ENCODE results near the gene NEAT1. TPM values are rescaled to one million over a fixed set of nuclear protein-coding genes. Genes with fewer than 3 reads are reported as not detected.

The NEAT1 gene
- total and polyA plus RNA-seq, 9 of the 15 experiments (the other 6 are each of a cell fraction or from before 2014, with no cell fraction given): 20.1 to 389 (median 62.8) TPM

DNA sequence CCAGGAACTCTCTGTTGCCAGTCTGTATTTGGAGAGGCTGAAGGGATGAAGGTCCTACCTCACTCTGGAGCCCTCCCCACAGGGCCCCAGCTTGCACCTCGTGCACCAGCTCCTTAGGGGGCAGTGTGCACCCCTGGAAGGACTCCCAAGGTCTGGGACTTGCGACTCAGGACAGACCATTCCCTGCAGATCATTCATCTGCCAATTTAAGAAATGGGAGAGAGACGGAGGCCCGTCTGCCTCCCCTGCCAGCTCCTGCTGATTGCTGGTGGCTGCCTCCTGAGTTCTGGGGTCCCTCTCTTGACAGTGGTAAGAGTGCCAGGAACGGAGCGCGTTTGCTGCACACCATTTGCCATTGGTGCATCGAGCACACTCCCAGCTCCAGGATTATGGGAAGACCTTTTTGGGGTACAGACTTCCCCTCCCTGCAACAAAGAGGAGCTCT lies 48.9 kb downstream of the NEAT1 start (continued):
- TF ChIP-seq EHMT2 (IDR thresholded peaks at IDR 0.05): no peak
- TF ChIP-seq ESRRA (IDR thresholded peaks at IDR 0.05; ENCODE audit: borderline replicate concordance, low read depth): peak; percentile 21; the same call in 1 of the 2 replicates
- TF ChIP-seq NR4A1 (CRISPR knock-in tag; IDR thresholded peaks at IDR 0.05): peak; percentile 23; the same call in 1 of the 2 replicates
- no peak for TF ChIP-seq NR4A1 (tag; IDR thresholded peaks at IDR 0.05)
- no peak for TF ChIP-seq RBM17 (IDR thresholded peaks at IDR 0.05; ENCODE audit: borderline replicate concordance, low read depth, low read length)
- TF ChIP-seq NFYB (IDR thresholded peaks at IDR 0.05; ENCODE audit: extremely low read depth, insufficient read length): no peak
- TF ChIP-seq SPI1 (IDR thresholded peaks at IDR 0.05; ENCODE audit: borderline replicate concordance, low read depth, low read length): no peak
- no peak for TF ChIP-seq RBBP5 (IDR thresholded peaks at IDR 0.05; ENCODE audit: borderline replicate concordance, insufficient read depth, low read length, poor library complexity, severe bottlenecking)
- no peak for TF ChIP-seq ZNF274 (IDR thresholded peaks at IDR 0.05; ENCODE audit: borderline replicate concordance, low read depth, low read length)
- TF ChIP-seq POU5F1 (IDR thresholded peaks at IDR 0.05; ENCODE audit: borderline replicate concordance, low read depth, low read length, partially characterized antibody): no peak
- TF ChIP-seq, protein P1, sequence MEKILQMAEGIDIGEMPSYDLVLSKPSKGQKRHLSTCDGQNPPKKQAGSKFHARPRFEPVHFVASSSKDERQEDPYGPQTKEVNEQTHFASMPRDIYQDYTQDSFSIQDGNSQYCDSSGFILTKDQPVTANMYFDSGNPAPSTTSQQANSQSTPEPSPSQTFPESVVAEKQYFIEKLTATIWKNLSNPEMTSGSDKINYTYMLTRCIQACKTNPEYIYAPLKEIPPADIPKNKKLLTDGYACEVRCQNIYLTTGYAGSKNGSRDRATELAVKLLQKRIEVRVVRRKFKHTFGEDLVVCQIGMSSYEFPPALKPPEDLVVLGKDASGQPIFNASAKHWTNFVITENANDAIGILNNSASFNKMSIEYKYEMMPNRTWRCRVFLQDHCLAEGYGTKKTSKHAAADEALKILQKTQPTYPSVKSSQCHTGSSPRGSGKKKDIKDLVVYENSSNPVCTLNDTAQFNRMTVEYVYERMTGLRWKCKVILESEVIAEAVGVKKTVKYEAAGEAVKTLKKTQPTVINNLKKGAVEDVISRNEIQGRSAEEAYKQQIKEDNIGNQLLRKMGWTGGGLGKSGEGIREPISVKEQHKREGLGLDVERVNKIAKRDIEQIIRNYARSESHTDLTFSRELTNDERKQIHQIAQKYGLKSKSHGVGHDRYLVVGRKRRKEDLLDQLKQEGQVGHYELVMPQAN (IDR thresholded peaks at IDR 0.05; ENCODE audit: borderline replicate concordance): no peak
- TF ChIP-seq, protein P2, sequence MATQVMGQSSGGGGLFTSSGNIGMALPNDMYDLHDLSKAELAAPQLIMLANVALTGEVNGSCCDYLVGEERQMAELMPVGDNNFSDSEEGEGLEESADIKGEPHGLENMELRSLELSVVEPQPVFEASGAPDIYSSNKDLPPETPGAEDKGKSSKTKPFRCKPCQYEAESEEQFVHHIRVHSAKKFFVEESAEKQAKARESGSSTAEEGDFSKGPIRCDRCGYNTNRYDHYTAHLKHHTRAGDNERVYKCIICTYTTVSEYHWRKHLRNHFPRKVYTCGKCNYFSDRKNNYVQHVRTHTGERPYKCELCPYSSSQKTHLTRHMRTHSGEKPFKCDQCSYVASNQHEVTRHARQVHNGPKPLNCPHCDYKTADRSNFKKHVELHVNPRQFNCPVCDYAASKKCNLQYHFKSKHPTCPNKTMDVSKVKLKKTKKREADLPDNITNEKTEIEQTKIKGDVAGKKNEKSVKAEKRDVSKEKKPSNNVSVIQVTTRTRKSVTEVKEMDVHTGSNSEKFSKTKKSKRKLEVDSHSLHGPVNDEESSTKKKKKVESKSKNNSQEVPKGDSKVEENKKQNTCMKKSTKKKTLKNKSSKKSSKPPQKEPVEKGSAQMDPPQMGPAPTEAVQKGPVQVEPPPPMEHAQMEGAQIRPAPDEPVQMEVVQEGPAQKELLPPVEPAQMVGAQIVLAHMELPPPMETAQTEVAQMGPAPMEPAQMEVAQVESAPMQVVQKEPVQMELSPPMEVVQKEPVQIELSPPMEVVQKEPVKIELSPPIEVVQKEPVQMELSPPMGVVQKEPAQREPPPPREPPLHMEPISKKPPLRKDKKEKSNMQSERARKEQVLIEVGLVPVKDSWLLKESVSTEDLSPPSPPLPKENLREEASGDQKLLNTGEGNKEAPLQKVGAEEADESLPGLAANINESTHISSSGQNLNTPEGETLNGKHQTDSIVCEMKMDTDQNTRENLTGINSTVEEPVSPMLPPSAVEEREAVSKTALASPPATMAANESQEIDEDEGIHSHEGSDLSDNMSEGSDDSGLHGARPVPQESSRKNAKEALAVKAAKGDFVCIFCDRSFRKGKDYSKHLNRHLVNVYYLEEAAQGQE (IDR thresholded peaks at IDR 0.05; ENCODE audit: borderline replicate concordance): peak; percentile 87
- TF ChIP-seq, protein P2 (CRISPR knock-in tag; IDR thresholded peaks at IDR 0.05; ENCODE audit: low read depth): 0 out of 2 replicates have a peak, but pooled peaks have one; percentile 59
- TF ChIP-seq KAT7 (CRISPR knock-in tag; IDR thresholded peaks at IDR 0.05; ENCODE audit: borderline replicate concordance): no peak; the same call in 1 of the 2 replicates
- TF ChIP-seq ZC3H4 (CRISPR knock-in tag; IDR thresholded peaks at IDR 0.05; ENCODE audit: borderline replicate concordance): peak; percentile 89; the same call in 1 of the 2 replicates
- TF ChIP-seq, protein P3, sequence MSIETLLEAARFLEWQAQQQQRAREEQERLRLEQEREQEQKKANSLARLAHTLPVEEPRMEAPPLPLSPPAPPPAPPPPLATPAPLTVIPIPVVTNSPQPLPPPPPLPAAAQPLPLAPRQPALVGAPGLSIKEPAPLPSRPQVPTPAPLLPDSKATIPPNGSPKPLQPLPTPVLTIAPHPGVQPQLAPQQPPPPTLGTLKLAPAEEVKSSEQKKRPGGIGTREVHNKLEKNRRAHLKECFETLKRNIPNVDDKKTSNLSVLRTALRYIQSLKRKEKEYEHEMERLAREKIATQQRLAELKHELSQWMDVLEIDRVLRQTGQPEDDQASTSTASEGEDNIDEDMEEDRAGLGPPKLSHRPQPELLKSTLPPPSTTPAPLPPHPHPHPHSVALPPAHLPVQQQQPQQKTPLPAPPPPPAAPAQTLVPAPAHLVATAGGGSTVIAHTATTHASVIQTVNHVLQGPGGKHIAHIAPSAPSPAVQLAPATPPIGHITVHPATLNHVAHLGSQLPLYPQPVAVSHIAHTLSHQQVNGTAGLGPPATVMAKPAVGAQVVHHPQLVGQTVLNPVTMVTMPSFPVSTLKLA (conservative IDR thresholded peaks at IDR 0.05): no peak; a peak in 2 of 4 replicates
- no peak for TF ChIP-seq MAFF (IDR thresholded peaks at IDR 0.05; ENCODE audit: low read length)
- TF ChIP-seq ZNF24 (IDR thresholded peaks at IDR 0.05): no peak

Measured in K562 (cell line).